Uterus (tissue), 4 donors: ENCODE data around the gene SMURF1. TPM values are rescaled to one million over a fixed set of nuclear protein-coding genes. Genes with fewer than 3 reads are reported as not detected.

ENCODE experiments used
- DNase-seq, 2 donors: peaks; one replicate each; pipeline ENCODE4 v3.0.0-alpha.2; 2019 to 2020
- H3K27ac ChIP-seq, 2 donors: fragments of 200-600 bp; sonication (generic); 1 replicate in 1 of 2; 2 replicates in 1 of 2; pipeline ENCODE4 v1.5.1; 2016 to 2018
- H3K27me3 ChIP-seq, 2 donors: fragments of 200-600 bp; sonication (generic); one replicate each; pipeline ENCODE4 v1.5.1; 2018 to 2019; ENCODE audit warnings: control low read depth in 1 of 2
- H3K36me3 ChIP-seq, 2 donors: fragments of 200-600 bp; sonication (generic); one replicate each; pipeline ENCODE4 v1.5.1; 2019; ENCODE audit warnings: control low read depth in 1 of 2
- H3K4me1 ChIP-seq, 2 donors: fragments of 200-600 bp; sonication (generic); one replicate each; pipeline ENCODE4 v1.5.1; 2018 to 2019; ENCODE audit warnings: control low read depth in 1 of 2
- H3K4me3 ChIP-seq, 2 donors: fragments of 200-600 bp; sonication (generic); 1 replicate in 1 of 2; 2 replicates in 1 of 2; pipeline ENCODE4 v1.5.1; 2018 to 2019; ENCODE audit warnings: mild to moderate bottlenecking in 1 of 2
- H3K9me3 ChIP-seq, 2 donors: fragments of 200-600 bp; sonication (generic); one replicate each; pipeline ENCODE4 v1.5.1; 2019; ENCODE audit warnings: control low read depth in 1 of 2
- POLR2A ChIP-seq, 2 donors: fragments of 450-650 bp; IDR thresholded peaks; one replicate each; pipeline ENCODE4 v1.6.1; 2016; ENCODE audit warnings: antibody characterized with exemption in 2 of 2, mild to moderate bottlenecking in 1 of 2, moderate library complexity in 1 of 2
- intact Hi-C: fragments of 100-400 bp; cut with DNase I; formaldehyde crosslinking; loops from one replicate; pipeline ENCODE4 v1.15.1; 2023; ENCODE audit warnings: low total_unique reads
- total RNA-seq, 4 donors: library from RNA; depleted of rRNA in 3 of 4; stranded (reverse); fragments of >200 nt in 3 of 4; gene quantifications; one replicate each; pipeline versions ENCODE4 v1.1.0 to v1.2.4, GENCODE V29; 2014 to 2023
- TF ChIP-seq, protein P1 (sequence below), 4 experiments: fragments of 200-600 bp in 2 of 4; fragments of 450-650 bp in 2 of 4; sonication (generic) in 2 of 4; IDR thresholded peaks; one replicate each; pipeline ENCODE4 v1.5.1; 2016 to 2019; ENCODE audit warnings: antibody characterized with exemption in 4 of 4, mild to moderate bottlenecking in 2 of 4, moderate library complexity in 1 of 4
- donor health status: DM: yes; HTN: yes; CAD: no.

The SMURF1 gene
- total RNA-seq, 4 donors from 2014 or later, result 14.4 to 39.5 (median 26.2) TPM

DNA sequence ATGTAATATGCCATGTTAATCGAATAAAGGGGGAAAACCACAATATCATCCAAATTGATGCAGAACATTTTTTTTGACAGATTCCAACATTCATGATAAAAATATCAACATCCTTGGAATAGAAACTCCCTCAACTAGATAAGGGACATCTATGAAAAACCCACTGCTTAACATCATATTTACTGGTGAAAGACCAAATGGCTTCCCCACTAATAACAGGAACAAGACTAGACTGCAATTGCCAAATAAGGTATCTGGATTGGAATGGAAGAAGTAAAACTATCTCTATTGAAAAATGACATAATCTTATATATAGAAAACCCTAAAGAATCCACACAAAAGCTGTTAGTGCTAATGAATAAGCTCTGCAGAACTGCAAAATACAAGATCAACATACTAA is 27.8 kb downstream of the SMURF1 start:
- H3K4me1 ChIP-seq, result no peaks in the 10 kb centered on the region
- TF ChIP-seq, protein P1, sequence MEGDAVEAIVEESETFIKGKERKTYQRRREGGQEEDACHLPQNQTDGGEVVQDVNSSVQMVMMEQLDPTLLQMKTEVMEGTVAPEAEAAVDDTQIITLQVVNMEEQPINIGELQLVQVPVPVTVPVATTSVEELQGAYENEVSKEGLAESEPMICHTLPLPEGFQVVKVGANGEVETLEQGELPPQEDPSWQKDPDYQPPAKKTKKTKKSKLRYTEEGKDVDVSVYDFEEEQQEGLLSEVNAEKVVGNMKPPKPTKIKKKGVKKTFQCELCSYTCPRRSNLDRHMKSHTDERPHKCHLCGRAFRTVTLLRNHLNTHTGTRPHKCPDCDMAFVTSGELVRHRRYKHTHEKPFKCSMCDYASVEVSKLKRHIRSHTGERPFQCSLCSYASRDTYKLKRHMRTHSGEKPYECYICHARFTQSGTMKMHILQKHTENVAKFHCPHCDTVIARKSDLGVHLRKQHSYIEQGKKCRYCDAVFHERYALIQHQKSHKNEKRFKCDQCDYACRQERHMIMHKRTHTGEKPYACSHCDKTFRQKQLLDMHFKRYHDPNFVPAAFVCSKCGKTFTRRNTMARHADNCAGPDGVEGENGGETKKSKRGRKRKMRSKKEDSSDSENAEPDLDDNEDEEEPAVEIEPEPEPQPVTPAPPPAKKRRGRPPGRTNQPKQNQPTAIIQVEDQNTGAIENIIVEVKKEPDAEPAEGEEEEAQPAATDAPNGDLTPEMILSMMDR (IDR thresholded peaks at IDR 0.05), result no peak
- TF ChIP-seq POLR2A (IDR thresholded peaks at IDR 0.05), result no peak

DNA sequence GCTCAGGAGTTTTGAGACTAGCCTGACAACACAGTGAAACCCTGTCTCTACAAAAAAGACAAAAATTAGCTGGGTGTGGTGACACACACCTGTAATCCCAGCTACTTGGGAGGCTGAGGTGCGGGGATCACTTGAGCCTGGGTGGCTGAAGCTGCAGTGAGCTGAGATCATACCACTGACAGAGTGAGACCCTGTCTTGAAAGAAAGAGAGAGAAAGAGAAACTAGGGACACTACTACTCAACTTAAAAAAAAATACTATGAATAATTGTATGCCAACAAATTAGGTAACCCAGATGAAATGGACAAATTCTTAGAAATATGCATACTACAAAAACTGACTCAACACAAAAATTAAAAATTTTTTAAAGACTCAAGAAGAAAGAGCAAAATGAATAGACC is 28.5 kb downstream of the SMURF1 start:
- H3K4me1 ChIP-seq, result no peaks in the 10 kb centered on the region
- TF ChIP-seq, protein P1 (IDR thresholded peaks at IDR 0.05), result no peak
- no peak for TF ChIP-seq POLR2A (IDR thresholded peaks at IDR 0.05)
- H3K27ac ChIP-seq, result no peak overlapping the region
- peaks cover 0 to 2% of the 10 kb centered on the region in 2 donors for H3K36me3 ChIP-seq
- H3K27me3 ChIP-seq, result no peaks in the 10 kb centered on the region
- no peak for DNase-seq
- H3K9me3 ChIP-seq, result no peaks in the 10 kb centered on the region
- H3K4me3 ChIP-seq, result no peak overlapping the region
- intact Hi-C loops, result no loop called here

More for the DNA sequence above, 27.8 kb downstream of the SMURF1 start:
- DNase-seq, result no peak
- Histone ChIP-seq H3K27ac (no peak overlapping the region), H3K4me3 (no peak overlapping the region), H3K9me3 (no peaks in the 10 kb centered on the region), H3K36me3 (peaks cover 0 to 2% of the 10 kb centered on the region in 2 donors), H3K27me3 (no peaks in the 10 kb centered on the region)
- intact Hi-C loops, result no loop called here

DNA sequence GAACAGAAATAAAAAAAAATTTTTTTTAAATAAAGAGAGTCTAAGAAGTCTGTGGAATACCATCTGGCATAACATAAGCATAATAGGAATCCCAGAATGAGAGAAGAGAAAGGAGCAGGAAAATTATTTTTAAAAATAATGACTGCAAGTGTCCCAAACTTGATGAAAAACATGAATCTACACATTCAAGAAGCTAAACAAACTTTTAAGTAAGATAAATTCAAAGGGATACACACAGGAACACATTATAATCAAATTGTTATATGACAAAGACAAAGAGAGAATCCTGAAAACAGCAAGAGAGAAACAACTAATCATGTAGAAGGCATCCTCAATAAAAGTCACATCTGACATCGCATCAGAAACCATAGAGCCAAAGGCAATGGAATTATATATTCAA is 30.9 kb downstream of the SMURF1 start:
- Histone ChIP-seq H3K27me3 (no peaks in the 10 kb centered on the region), H3K4me1 (peaks cover 0 to 11% of the 10 kb centered on the region in 2 donors), H3K9me3 (no peaks in the 10 kb centered on the region), H3K36me3 (peaks cover 0 to 1% of the 10 kb centered on the region in 2 donors), H3K27ac (no peak overlapping the region), H3K4me3 (no peak overlapping the region)
- intact Hi-C loops, result no loop called here
- TF ChIP-seq, protein P1 (IDR thresholded peaks at IDR 0.05), result no peak
- no peak for TF ChIP-seq POLR2A (IDR thresholded peaks at IDR 0.05)
- no peak for DNase-seq

DNA sequence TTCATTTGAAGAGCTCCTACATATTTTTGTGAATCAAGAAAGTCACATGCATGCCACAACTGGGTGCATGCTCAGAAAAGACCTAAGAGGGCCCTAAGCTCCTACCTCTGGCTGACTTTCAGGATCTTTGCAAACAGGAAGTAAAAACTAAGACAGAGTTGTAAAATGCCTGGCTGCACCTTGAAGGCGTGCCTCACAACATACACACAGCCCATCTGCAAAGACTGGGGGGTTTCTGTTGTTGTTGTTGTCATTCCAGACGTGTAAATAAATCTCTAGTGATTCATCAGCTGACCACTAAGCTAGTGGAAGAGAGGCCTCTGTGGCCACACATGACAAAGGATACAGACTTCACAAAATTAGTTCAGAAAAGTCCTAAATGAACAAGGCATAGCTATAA is 31.8 kb downstream of the SMURF1 start:
- Histone ChIP-seq H3K27me3 (no peaks in the 10 kb centered on the region), H3K4me3 (no peak overlapping the region), H3K4me1 (peaks cover 0 to 11% of the 10 kb centered on the region in 2 donors), H3K36me3 (no peaks in the 10 kb centered on the region), H3K9me3 (no peaks in the 10 kb centered on the region), H3K27ac (no peak overlapping the region)
- TF ChIP-seq, protein P1 (IDR thresholded peaks at IDR 0.05), result no peak
- TF ChIP-seq POLR2A (IDR thresholded peaks at IDR 0.05), result no peak
- DNase-seq, result no peak
- intact Hi-C loops, result no loop called here

DNA sequence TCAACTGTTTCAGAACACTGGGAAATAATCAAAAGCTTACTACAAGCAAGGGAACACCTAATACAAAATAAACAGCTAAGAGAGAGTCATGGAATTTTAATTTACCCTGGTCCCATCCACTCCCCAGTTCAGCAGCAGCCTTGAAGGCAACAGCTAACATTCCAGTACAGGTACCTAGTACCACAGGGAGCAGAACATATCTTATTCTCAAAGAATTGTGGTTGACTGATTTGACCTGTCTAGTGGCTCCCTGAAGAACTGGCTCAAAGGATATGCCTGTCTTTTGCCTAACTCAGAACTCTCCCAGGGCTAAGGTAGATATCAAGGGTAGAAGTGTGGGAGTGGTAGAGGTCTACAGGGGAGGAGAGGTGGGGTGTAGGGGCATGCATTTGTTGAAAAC is 32.3 kb downstream of the SMURF1 start:
- H3K27ac ChIP-seq, result no peak overlapping the region
- TF ChIP-seq, protein P1 (IDR thresholded peaks at IDR 0.05), result no peak
- TF ChIP-seq POLR2A (IDR thresholded peaks at IDR 0.05), result no peak
- no peaks in the 10 kb centered on the region for H3K27me3 ChIP-seq
- H3K36me3 ChIP-seq, result no peaks in the 10 kb centered on the region
- H3K4me1 ChIP-seq, result peaks cover 0 to 11% of the 10 kb centered on the region in 2 donors
- no peaks in the 10 kb centered on the region for H3K9me3 ChIP-seq
- intact Hi-C loops, result no loop called here
- DNase-seq, result no peak
- no peak overlapping the region for H3K4me3 ChIP-seq
